GM21390 (cell line): ENCODE data around the gene BACH2.
"Not testable (repeated sequence)": the region's sequence is repeated elsewhere in the genome, so short reads cannot be mapped to it uniquely, and the experiment has no call there.

Experiments used
- ATAC-seq: cut with Tn5 transposase; IDR thresholded peaks from one replicate; pipeline ENCODE4 v1.9.1; 2021; ENCODE audit not compliant: unreplicated experiment

Gene BACH2

DNA sequence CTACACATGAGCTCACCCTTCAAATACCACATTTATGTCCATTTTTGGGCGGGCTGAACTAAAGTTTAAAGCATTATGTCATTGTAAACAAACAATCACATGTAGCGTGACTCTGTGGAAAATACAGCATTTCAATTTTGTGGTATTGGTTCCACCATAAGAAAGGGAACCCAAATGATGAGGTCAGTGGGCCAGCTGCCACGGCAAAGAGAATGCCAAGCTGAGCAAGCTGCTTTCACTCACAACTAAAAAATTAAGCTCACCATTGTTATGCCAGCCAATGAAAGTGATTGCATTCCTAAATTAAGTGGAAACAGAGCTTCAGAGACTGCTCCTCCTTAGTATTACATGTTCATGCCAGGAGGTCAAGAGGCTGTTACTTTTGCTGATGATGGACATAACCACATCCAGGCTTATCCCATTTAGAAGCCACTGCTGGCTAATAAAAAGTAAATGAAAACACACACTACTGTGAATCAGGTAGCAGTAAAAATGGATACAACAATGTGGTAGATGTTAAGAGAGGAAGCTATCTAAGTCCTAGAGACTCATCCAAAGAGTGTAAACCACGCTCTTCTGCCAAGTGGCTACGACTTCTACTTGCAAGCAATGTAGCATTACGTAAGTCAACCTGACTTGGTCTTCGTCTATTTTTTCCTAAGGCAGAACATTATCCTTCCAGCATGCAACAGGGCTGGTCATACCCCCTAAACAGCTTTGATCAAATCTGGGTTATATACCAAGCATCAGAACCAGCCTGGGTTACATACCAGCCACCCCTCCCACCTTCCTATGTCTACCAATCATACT lies 164.8 kb downstream of the BACH2 start:
- ATAC-seq: no peak

- ATAC-seq: no peak
Measured at GRCh38 chr6:90131125-90131524, 165.5 kb downstream of the BACH2 start.

DNA sequence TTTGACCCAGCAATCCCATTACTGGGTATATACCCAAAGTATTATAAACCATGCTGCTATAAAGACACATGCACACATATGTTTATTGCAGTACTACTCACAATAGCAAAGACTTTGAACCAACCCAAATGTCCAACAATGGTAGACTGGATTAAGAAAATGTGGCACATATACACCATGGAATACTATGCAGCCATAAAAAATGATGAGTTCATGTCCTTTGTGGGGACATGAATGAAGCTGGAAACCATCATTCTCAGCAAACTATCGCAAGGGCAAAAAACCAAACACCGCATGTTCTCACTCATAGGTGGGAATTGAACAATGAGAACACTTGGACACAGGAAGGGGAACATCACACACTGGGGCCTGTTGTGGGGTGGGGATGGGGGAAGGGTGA lies 168.0 kb downstream of the BACH2 start:
- ATAC-seq: not testable (repeated sequence)

GRCh38 chr6:90127595-90127994 lies 169.0 kb downstream of the BACH2 start:
- ATAC-seq: no peak

DNA sequence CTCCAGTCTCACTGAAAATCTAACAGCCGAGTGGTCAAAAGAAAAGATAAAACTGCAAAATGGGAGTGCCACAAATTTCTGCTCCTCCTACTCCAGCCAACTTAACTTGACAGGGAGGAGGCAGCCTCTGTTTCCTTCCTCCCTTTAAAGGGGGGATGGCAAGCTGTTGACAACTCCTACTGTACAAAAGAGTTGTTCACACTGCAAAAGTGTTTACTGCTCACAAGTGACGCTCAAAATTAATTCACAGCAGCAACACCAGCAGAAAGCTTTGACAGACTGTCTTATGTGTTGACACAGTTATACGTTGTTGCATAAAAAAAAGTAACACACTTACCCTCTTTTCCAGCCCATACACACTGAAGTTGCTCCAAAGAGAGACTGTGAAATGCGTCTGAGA lies 169.8 kb downstream of the BACH2 start:
- no peak for ATAC-seq

- no peak for ATAC-seq
Measured at GRCh38 chr6:90126181-90126580, 170.5 kb downstream of the BACH2 start.

- no peak for ATAC-seq
Measured at GRCh38 chr6:90124874-90125510, 171.7 kb downstream of the BACH2 start.

DNA sequence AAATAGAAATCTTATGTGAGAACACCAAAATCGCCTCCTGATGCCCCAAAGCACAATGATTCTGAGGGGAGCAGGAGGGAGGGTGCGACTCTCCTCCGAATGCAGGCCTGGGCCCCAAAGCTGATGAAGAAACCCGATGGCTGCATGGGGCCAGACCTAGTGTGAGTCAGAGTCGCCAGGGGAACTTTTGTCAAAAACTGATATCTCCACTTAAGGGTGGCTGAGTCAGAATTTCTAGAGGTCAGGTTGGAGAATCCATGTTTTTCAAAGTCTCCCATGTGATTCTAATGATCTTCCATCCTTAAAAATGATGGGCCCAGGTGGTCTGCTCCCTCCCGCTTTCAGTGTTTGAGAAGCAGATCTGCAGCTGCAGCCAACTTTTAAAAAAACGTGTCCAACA lies 172.8 kb downstream of the BACH2 start:
- ATAC-seq: no peak

DNA sequence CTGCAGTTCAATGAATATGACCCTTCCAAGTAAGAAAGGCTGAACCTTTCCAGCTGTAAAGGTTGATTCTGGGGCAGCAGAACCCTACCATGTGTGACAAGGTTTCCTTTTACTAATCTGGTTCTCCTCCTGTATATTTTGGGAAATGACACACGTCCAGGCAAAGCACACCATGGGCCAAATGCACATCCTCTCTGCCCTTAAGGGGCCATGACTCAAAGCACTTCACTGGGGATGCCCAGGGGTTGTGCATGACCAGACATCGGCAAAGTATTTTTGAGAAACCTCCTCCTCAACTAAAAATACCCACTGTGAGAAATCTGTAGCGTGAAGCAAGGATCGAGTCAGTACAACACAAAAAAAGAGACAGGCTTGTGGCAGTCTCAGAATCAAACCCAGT lies 174.7 kb downstream of the BACH2 start:
- ATAC-seq: no peak

DNA sequence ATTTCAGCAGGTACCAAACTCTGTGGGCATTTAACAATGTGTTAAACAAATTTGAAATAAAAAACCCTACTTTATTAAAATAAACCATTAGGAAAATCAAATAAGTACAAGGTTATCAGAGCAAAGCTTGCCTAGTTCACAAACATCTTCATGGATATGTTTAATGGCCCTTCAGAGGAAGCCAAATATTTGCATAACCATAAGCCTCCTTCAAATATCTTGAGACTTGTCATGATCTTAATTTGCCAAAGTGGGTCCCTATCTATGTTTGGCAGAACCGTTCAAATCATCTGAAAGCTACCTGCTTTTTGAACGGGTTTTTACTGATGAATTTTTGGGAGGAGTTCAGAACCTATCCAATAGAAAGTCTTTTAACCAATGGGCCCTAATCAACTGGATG lies 176.3 kb downstream of the BACH2 start:
- no peak for ATAC-seq

DNA sequence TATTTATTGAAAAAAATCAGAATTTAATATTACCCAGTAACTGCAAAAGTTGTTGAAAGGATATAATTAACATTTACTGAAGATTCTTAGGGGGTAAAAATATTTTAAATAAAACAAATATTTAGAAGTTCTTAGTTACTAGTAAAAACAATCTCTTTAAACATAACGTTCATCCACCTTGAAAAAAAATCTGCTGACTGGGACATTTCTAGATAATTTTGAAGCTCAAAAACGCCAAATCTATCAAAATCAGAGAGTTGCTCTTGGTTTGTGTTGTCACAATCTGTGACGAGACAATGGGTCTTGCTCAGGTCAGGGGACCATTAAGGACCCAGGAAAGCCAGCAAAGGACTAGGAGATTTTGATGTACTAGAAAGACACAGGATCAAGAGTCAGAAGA lies 177.0 kb downstream of the BACH2 start:
- no peak for ATAC-seq

DNA sequence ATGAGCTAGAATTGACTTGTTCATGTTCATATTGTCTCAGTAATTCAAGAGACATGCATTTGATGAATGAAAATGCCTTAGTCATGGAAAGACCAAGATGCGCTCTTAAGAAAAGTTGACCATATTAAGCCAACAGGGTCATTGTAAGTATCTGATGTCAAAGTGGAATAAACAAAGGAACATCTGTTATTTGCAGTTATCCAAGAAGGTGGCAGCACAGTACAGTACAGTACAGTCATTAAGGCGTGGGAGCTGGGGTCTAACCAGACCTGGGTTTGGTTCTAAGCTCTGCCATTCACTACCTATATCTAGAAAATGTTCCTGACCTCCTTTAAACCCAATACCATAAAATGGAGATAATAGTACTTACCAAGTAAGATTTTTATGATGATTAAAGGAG lies 178.1 kb downstream of the BACH2 start:
- ATAC-seq: no peak

DNA sequence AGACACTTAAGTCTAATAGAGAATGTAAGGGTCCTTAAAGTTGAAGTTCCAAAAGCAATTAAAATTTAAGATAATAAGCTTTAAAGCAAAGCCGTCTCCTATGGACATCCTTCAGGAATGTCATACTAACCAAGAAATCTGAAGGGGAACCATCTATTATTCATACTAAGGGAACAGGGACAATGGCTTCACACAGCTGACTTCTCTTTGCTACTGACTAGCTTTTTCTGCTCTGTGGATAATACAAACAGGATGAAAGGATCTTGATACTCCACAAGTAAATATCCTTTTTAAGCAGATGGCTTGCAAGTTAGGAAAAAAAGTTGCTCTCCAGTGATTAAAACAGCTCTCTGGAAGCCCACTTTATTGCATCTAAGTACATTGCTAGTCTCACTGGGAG lies 178.6 kb downstream of the BACH2 start:
- no peak for ATAC-seq

DNA sequence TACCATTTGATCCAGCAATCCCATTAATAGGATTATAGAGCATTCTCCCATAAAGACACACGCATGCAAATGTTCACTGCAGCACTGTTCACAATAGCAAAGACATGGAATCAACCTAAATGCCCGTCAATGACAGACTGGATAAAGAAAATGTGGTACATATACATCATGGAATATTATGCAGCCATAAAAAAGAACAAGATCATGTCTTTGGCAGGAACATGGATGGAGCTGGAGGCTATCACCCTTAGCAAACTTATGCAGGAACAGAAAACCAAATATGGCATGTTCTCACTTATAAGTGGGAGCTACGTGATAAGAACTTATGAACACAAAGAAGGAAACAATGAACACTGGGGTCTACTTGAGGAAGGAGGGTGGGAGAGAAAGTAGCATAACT lies 180.5 kb downstream of the BACH2 start:
- ATAC-seq: not testable (repeated sequence)

DNA sequence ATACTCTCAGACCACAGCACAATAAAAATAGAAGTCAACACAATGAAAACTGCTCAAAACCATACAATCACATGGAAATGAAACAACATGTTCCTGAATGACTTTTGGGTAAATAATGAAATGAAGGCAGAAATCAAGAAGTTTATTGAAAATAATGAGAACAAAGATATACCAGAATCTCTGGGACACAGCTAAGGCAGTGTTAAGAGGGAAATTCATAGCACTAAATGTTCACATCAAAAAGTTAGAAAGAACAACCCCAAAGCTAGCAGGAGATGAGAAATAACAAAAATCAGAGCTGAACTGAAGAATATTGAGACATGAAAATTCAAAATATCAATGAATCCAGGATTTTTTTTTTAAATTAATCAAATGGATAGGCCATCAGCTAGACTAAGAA lies 183.3 kb downstream of the BACH2 start:
- ATAC-seq: no peak

GRCh38 chr6:90111387-90111786 lies 185.3 kb downstream of the BACH2 start:
- ATAC-seq: no peak

- no peak for ATAC-seq
Measured at GRCh38 chr6:90110971-90111370, 185.7 kb downstream of the BACH2 start.

- no peak for ATAC-seq
Measured at GRCh38 chr6:90109141-90109540, 187.5 kb downstream of the BACH2 start.

DNA sequence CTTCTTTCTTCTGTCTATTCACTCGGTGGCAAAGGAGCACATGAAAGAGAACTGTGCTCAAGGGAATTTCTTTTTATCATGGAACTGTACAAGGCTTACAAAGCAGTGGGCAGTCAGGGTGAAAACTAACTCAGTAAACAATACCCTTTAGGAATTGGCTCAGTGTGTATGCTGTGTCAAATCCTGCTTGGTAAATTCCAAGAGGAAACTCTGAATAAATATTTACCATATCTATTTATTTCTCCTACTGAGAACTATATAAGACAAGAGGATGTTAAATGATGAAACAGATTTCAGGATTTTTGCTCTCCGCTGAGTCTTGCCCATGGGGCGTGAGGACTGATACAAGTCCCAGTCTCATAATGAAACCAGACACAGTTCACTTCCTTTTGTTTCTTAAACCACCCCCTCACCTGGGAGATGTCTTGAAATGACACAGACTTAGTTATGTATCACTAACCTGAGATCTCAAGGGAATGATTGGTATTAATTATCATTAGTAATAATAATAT lies 188.8 kb downstream of the BACH2 start:
- ATAC-seq: peak; percentile 83

DNA sequence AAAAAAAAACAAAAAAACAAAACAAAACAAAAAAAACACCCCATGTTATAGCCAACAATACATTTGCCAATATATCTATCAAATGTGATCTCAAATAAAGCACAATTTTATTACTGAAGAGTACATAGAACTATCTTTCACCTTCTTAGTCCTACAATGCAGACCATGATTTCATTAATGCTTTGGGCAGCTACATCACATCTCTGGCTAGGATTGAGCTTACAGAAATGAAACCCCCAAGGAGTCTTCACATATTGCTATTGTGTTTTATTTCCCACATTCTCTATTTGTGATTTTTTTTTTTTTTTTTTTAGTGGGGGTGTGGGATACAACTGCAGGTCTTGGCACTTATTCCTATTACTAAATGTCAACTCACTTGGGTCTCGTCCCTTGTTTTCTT lies 189.3 kb downstream of the BACH2 start:
- no peak for ATAC-seq

- ATAC-seq: no peak
Measured at GRCh38 chr6:90106449-90106848, 190.2 kb downstream of the BACH2 start.

GRCh38 chr6:90105506-90106170 lies 191.0 kb downstream of the BACH2 start:
- ATAC-seq: no peak
